ENCODE data around the gene D2HGDH.

DNA sequence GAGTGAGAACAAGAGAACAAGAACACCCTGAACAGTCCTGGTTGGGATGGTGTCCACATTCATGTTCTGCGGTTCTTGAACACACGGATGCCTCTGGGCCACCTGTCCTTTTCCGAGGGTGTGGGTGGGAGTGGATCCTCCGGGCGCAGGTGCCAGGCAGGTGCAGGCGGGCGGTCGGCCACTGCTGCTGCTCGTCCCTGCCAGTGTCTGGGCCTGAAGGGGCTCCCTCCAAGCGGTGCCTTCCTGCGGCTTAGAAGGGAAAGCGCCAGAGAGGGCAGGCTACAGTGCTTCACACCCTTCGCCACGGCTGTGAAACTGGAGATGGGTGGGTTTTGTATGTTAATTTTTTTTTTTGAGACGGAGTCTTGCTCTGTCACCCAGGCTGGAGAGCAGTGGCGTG lies 8.0 kb upstream of the D2HGDH start:
- TF ChIP-seq CTCF (conservative IDR thresholded peaks at IDR 0.05; ENCODE audit: low read depth in 2 of 2) (no peak), EZH2phosphoT487 (IDR thresholded peaks at IDR 0.05; ENCODE audit: unreplicated experiment) (no peak)
